ENCODE measurements around the gene KCTD16.

DNA sequence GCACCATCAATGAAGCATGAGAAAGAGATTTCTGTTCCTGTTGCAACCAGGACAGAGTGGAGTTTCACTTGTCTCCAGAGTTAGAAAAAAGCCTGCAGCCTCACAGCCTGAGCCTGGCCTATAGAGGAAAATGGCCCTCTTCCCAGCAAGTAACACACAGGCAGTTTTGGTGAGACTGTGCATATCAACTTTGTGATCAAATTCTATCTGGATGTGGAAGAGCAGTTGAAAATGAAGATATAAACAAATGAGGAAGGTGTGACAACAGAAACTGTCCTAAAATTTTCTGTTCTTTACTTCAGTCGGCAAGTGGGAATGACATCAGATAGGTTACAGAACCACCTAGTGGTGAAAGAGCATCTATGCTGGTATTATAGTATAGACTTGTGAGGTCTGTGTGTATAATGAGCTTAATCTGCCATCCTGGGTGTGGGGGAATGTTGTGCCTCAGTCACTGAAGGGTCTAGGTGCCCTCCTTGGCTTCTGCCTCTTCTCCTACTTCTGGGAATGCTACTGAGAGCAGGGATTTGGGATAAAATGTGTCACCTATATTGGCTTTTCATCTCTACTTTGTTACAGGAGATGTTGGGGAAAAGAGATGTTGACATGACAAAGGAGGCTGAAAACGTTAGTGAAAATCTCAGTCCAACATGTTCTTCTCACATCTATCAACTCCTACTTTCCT, 28.4 kb upstream of the KCTD16 start:
- TF ChIP-seq POLR2A (IDR thresholded peaks at IDR 0.05): no peak
- TF ChIP-seq, protein P1, sequence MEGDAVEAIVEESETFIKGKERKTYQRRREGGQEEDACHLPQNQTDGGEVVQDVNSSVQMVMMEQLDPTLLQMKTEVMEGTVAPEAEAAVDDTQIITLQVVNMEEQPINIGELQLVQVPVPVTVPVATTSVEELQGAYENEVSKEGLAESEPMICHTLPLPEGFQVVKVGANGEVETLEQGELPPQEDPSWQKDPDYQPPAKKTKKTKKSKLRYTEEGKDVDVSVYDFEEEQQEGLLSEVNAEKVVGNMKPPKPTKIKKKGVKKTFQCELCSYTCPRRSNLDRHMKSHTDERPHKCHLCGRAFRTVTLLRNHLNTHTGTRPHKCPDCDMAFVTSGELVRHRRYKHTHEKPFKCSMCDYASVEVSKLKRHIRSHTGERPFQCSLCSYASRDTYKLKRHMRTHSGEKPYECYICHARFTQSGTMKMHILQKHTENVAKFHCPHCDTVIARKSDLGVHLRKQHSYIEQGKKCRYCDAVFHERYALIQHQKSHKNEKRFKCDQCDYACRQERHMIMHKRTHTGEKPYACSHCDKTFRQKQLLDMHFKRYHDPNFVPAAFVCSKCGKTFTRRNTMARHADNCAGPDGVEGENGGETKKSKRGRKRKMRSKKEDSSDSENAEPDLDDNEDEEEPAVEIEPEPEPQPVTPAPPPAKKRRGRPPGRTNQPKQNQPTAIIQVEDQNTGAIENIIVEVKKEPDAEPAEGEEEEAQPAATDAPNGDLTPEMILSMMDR (IDR thresholded peaks at IDR 0.05): peak; percentile 40 to 62 (median 52)

All from uterus (tissue), 2 donors.